ENCODE measurements around the gene ASPG. TPM values are rescaled to one million over a fixed set of nuclear protein-coding genes. Genes with fewer than 3 reads are reported as not detected.
A peak's percentile ranks its signal among the peaks of the same experiment; 100 is the strongest.

Gene ASPG
- total and polyA plus RNA-seq, 2 donors (not counting 3 experiments of a cell fraction or from before 2014, with no cell fraction given) = not detected

GRCh38 chr14:104135904-104136471 lies 50.5 kb downstream of the ASPG start:
- Histone ChIP-seq H3K9me3 (replicated peaks; ENCODE audit: control insufficient read depth, insufficient read depth, low read length) (no peaks in the 10 kb centered on the region), H3K9ac (replicated peaks; ENCODE audit: extremely low read depth, insufficient read depth, low read length) (no peak overlapping the region), H3K4me3 (replicated peaks in 1 of 3; ENCODE audit: insufficient read depth in 1 of 3, low read depth in 1 of 3, low read length in 3 of 3) (no peak overlapping the region), H4K20me1 (replicated peaks; ENCODE audit: control insufficient read depth, extremely low read depth, insufficient read depth, low read length) (no peaks in the 10 kb centered on the region), H3K9me1 (replicated peaks; ENCODE audit: control insufficient read depth, extremely low read depth, insufficient read depth, low read length) (no peaks in the 10 kb centered on the region), H3K4me2 (ENCODE audit: insufficient read depth, low read length) (no peak overlapping the region), H3K79me2 (ENCODE audit: control insufficient read depth, insufficient read depth, low read length) (peaks cover 3% of the 10 kb centered on the region), H3K4me1 (ENCODE audit: control insufficient read depth, extremely low read depth, insufficient read depth, low read length) (peaks cover 21% of the 10 kb centered on the region), H2AFZ (ENCODE audit: low read depth, low read length) (no peak overlapping the region), H3K27me3 (ENCODE audit: control insufficient read depth in 2 of 2, insufficient read depth in 2 of 2, low read length in 2 of 2) (peaks cover 21 to 23% of the 10 kb centered on the region in 2 experiments), H3K27ac (ENCODE audit: insufficient read depth, low read depth, low read length) (no peak overlapping the region), H3K36me3 (ENCODE audit: control insufficient read depth in 2 of 2, extremely low read depth in 1 of 2, insufficient read depth in 2 of 2, low read length in 2 of 2) (no peaks in the 10 kb centered on the region)
- intact Hi-C loops (cut with micrococcal nuclease) (no loop called here), dilution Hi-C loops (cut with MboI; ENCODE audit: extremely low pct_ligation_motif_present, low sequenced_read_pairs) (no loop called here)
- ChIA-PET CTCF (no interaction called here), POLR2A (no interaction called here)
- no peak for DNase-seq (ENCODE audit: low read depth, low spot score)
- BruUV-seq (replicated peaks) = no TSS peak
- no peak for FAIRE-seq
- TF ChIP-seq GATA2 (IDR thresholded peaks at IDR 0.05; ENCODE audit: insufficient read depth, insufficient read length, low read depth, low read length) = no peak
- peak; percentile 61 for TF ChIP-seq EZH2 (IDR thresholded peaks at IDR 0.05; ENCODE audit: borderline replicate concordance, low read depth, low read length, severe bottlenecking)
- TF ChIP-seq POLR2AphosphoS5 (IDR thresholded peaks at IDR 0.05; ENCODE audit: insufficient read depth, low read depth, low read length) = no peak

GRCh38 chr14:104136472-104137296 lies 51.2 kb downstream of the ASPG start:
- Histone ChIP-seq H3K9me3 (replicated peaks; ENCODE audit: control insufficient read depth, insufficient read depth, low read length) (no peaks in the 10 kb centered on the region), H3K4me1 (ENCODE audit: control insufficient read depth, extremely low read depth, insufficient read depth, low read length) (peaks cover 21% of the 10 kb centered on the region), H3K27ac (ENCODE audit: insufficient read depth, low read depth, low read length) (no peak overlapping the region), H3K27me3 (ENCODE audit: control insufficient read depth in 2 of 2, insufficient read depth in 2 of 2, low read length in 2 of 2) (peaks cover 21 to 23% of the 10 kb centered on the region in 2 experiments), H2AFZ (ENCODE audit: low read depth, low read length) (no peak overlapping the region), H3K9ac (replicated peaks; ENCODE audit: extremely low read depth, insufficient read depth, low read length) (no peak overlapping the region), H3K9me1 (replicated peaks; ENCODE audit: control insufficient read depth, extremely low read depth, insufficient read depth, low read length) (no peaks in the 10 kb centered on the region), H3K36me3 (ENCODE audit: control insufficient read depth in 2 of 2, extremely low read depth in 1 of 2, insufficient read depth in 2 of 2, low read length in 2 of 2) (no peaks in the 10 kb centered on the region), H4K20me1 (replicated peaks; ENCODE audit: control insufficient read depth, extremely low read depth, insufficient read depth, low read length) (no peaks in the 10 kb centered on the region), H3K4me3 (replicated peaks in 1 of 3; ENCODE audit: insufficient read depth in 1 of 3, low read depth in 1 of 3, low read length in 3 of 3) (no peak overlapping the region), H3K4me2 (ENCODE audit: insufficient read depth, low read length) (no peak overlapping the region), H3K79me2 (ENCODE audit: control insufficient read depth, insufficient read depth, low read length) (peaks cover 3% of the 10 kb centered on the region)
- intact Hi-C loops (cut with micrococcal nuclease) = loop anchor here (1.0 kb wide), 2 partner anchors 158 to 206 kb away; no protein-coding TSS in a partner anchor
- FAIRE-seq = no peak
- TF ChIP-seq MYC (IDR thresholded peaks at IDR 0.05; ENCODE audit: low read depth, low read length) (no peak), POLR2A (IDR thresholded peaks at IDR 0.05; ENCODE audit: low read depth, low read length) (no peak), EZH2 (IDR thresholded peaks at IDR 0.05; ENCODE audit: borderline replicate concordance, low read depth, low read length, severe bottlenecking) (peak; percentile 90)
- no TSS peak for BruUV-seq (replicated peaks)
- dilution Hi-C loops (cut with MboI; ENCODE audit: extremely low pct_ligation_motif_present, low sequenced_read_pairs) = no loop called here
- DNase-seq (ENCODE audit: low read depth, low spot score) = no peak
- CTCF ChIA-PET = interaction anchor here (1.0 to 1.9 kb wide), 5 partner anchors 59 to 429 kb away, joined by 3 to 132 read pairs (median 27); no protein-coding TSS in a partner anchor
- POLR2A ChIA-PET = no interaction called here

All from endothelial cell of umbilical vein (primary cell).